ENCODE results near the gene RANBP1.

GRCh38 chr22:20137113-20137512 lies 21.2 kb downstream of the RANBP1 start:
- no peak for TF ChIP-seq CTCF (IDR thresholded peaks at IDR 0.05)
- TF ChIP-seq POLR2A (IDR thresholded peaks at IDR 0.05), result no peak
